ENCODE results near the gene SLC9A9.

The SLC9A9 gene

GRCh38 chr3:143356839-143357238 is 491.4 kb downstream of the SLC9A9 start:
- no peak for DNase-seq (ENCODE audit: low spot score)

GRCh38 chr3:143354342-143354741 is 493.9 kb downstream of the SLC9A9 start:
- no peak for DNase-seq (ENCODE audit: low spot score)

GRCh38 chr3:143352850-143353550 is 495.3 kb downstream of the SLC9A9 start:
- DNase-seq (ENCODE audit: low spot score): no peak

- DNase-seq (ENCODE audit: low spot score): no peak
Measured at GRCh38 chr3:143351895-143352608, 496.2 kb downstream of the SLC9A9 start.

GRCh38 chr3:143351354-143351753 is 496.9 kb downstream of the SLC9A9 start:
- no peak for DNase-seq (ENCODE audit: low spot score)

- no peak for DNase-seq (ENCODE audit: low spot score)
Measured at GRCh38 chr3:143349455-143349854, 498.8 kb downstream of the SLC9A9 start.

GRCh38 chr3:143348486-143349327 is 499.6 kb downstream of the SLC9A9 start:
- DNase-seq (ENCODE audit: low spot score): peak; percentile 7

GRCh38 chr3:143344516-143345165 is 503.6 kb downstream of the SLC9A9 start:
- DNase-seq (ENCODE audit: low spot score): no peak

- DNase-seq (ENCODE audit: low spot score): no peak
Measured at GRCh38 chr3:143343944-143344343, 504.3 kb downstream of the SLC9A9 start.

GRCh38 chr3:143343031-143343430 is 505.2 kb downstream of the SLC9A9 start:
- DNase-seq (ENCODE audit: low spot score): no peak

GRCh38 chr3:143339451-143339850 is 508.8 kb downstream of the SLC9A9 start:
- DNase-seq (ENCODE audit: low spot score): no peak

- no peak for DNase-seq (ENCODE audit: low spot score)
Measured at GRCh38 chr3:143337387-143337786, 510.9 kb downstream of the SLC9A9 start.

GRCh38 chr3:143334231-143334630 is 514.0 kb downstream of the SLC9A9 start:
- DNase-seq (ENCODE audit: low spot score): no peak

GRCh38 chr3:143333367-143333766 is 514.9 kb downstream of the SLC9A9 start:
- DNase-seq (ENCODE audit: low spot score): no peak

- no peak for DNase-seq (ENCODE audit: low spot score)
Measured at GRCh38 chr3:143332026-143332425, 516.2 kb downstream of the SLC9A9 start.

- DNase-seq (ENCODE audit: low spot score): no peak
Measured at GRCh38 chr3:143331350-143331749, 516.9 kb downstream of the SLC9A9 start.

GRCh38 chr3:143330296-143330868 is 517.9 kb downstream of the SLC9A9 start:
- DNase-seq (ENCODE audit: low spot score): no peak

GRCh38 chr3:143329567-143330211 is 518.6 kb downstream of the SLC9A9 start:
- no peak for DNase-seq (ENCODE audit: low spot score)

- DNase-seq (ENCODE audit: low spot score): no peak
Measured at GRCh38 chr3:143328451-143328850, 519.8 kb downstream of the SLC9A9 start.

- DNase-seq (ENCODE audit: low spot score): no peak
Measured at GRCh38 chr3:143326983-143327778, 521.1 kb downstream of the SLC9A9 start.
